ENCODE data around the gene THEMIS.

The THEMIS gene

DNA sequence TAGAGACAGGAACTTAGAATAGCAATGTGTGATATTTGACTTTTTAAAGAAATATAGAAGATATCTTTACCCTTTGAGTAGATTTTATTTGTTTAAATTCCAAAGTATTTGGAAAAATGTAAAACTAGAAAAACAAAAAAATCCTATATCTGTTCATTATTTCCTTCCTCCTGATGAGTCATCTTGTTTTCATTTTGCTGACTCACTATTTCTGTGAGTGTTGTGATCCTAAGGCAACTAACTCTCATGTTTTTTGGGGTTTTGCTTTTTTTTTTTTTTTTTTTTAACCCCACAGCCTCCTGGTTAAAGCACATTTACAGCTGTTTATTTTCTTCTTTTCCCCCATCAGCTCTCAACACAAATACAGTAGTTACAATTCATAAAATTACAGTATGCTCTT is 37.8 kb upstream of the THEMIS start:
- H4K20me1 ChIP-seq (ENCODE audit: control insufficient read depth, insufficient read depth, low read depth, low read length) = no peaks in the 10 kb centered on the region
- TF ChIP-seq, protein P1, sequence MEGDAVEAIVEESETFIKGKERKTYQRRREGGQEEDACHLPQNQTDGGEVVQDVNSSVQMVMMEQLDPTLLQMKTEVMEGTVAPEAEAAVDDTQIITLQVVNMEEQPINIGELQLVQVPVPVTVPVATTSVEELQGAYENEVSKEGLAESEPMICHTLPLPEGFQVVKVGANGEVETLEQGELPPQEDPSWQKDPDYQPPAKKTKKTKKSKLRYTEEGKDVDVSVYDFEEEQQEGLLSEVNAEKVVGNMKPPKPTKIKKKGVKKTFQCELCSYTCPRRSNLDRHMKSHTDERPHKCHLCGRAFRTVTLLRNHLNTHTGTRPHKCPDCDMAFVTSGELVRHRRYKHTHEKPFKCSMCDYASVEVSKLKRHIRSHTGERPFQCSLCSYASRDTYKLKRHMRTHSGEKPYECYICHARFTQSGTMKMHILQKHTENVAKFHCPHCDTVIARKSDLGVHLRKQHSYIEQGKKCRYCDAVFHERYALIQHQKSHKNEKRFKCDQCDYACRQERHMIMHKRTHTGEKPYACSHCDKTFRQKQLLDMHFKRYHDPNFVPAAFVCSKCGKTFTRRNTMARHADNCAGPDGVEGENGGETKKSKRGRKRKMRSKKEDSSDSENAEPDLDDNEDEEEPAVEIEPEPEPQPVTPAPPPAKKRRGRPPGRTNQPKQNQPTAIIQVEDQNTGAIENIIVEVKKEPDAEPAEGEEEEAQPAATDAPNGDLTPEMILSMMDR (IDR thresholded peaks at IDR 0.05; ENCODE audit: low read depth, low read length, poor library complexity, severe bottlenecking) = no peak
- TF ChIP-seq EZH2phosphoT487 (IDR thresholded peaks at IDR 0.05; ENCODE audit: borderline replicate concordance, low read length) = no peak
- no peaks in the 10 kb centered on the region for H3K79me2 ChIP-seq (ENCODE audit: control insufficient read depth, low read length)
- H3K36me3 ChIP-seq (ENCODE audit: control insufficient read depth, low read length) = no peaks in the 10 kb centered on the region
- no peaks in the 10 kb centered on the region for H3K4me1 ChIP-seq (ENCODE audit: control insufficient read depth, low read length)
- no peaks in the 10 kb centered on the region for H3K9me2 ChIP-seq (replicated peaks; ENCODE audit: control insufficient read depth, low read length)
- no peaks in the 10 kb centered on the region for H3F3A ChIP-seq (ENCODE audit: control insufficient read depth, insufficient read depth)
- H3K4me3 ChIP-seq (ENCODE audit: low read length) = no peak overlapping the region
- no peaks in the 10 kb centered on the region for H3K9me3 ChIP-seq (ENCODE audit: control insufficient read depth, insufficient read depth, low read length)
- no peak overlapping the region for H3K27ac ChIP-seq (ENCODE audit: low read depth, low read length)
- no peak overlapping the region for H3K4me2 ChIP-seq (ENCODE audit: low read length)
- H3K27me3 ChIP-seq (ENCODE audit: control insufficient read depth, low read length) = no peaks in the 10 kb centered on the region

DNA sequence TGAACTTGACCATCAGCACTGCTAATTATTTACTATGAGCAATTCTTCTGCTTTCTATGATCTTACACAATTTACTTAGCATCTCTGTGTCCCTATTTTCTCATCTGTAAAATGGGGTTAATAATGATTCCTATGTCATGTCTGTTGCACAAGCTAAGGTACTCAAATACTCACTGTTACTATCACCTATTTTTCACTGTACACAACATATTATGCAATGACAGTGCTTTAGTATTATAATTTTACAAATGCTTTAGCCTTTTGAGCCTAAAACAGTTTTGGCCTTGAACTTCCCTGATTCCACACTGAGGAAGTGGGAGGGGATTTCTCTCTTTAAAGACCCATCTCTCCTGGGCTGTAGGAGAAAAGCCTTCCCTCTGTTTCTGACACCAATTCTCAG is 36.9 kb upstream of the THEMIS start:
- H3K79me2 ChIP-seq (ENCODE audit: control insufficient read depth, low read length) = no peaks in the 10 kb centered on the region
- no peaks in the 10 kb centered on the region for H4K20me1 ChIP-seq (ENCODE audit: control insufficient read depth, insufficient read depth, low read depth, low read length)

DNA sequence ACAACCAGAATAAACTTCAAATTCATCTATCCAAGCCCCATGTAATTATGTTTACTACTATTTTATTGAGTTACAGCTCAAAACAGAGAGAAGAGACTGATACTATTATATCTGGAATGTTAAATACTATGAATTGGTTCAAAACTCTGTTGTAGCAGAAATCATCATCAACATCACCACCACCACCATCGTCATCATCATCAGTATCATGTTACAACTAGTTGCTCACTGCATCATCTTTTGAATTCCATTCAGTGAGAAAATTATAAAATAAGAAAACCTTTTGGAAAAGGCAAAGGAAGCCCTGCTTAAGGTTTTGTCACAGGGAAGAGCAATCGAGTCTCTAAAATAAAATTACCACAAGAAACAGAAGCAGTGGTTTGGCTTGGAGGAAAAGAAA is 36.2 kb upstream of the THEMIS start:
- Histone ChIP-seq H3K4me3 (ENCODE audit: low read length) (no peak overlapping the region), H3K27ac (ENCODE audit: low read depth, low read length) (no peak overlapping the region), H3K4me2 (ENCODE audit: low read length) (no peak overlapping the region), H3K9me3 (ENCODE audit: control insufficient read depth, insufficient read depth, low read length) (peaks cover 7% of the 10 kb centered on the region; the same call in 1 of the 2 replicates), H3F3A (ENCODE audit: control insufficient read depth, insufficient read depth) (no peaks in the 10 kb centered on the region), H3K79me2 (ENCODE audit: control insufficient read depth, low read length) (no peaks in the 10 kb centered on the region), H3K27me3 (ENCODE audit: control insufficient read depth, low read length) (no peaks in the 10 kb centered on the region), H3K36me3 (ENCODE audit: control insufficient read depth, low read length) (no peaks in the 10 kb centered on the region), H4K20me1 (ENCODE audit: control insufficient read depth, insufficient read depth, low read depth, low read length) (no peaks in the 10 kb centered on the region), H3K9me2 (replicated peaks; ENCODE audit: control insufficient read depth, low read length) (no peaks in the 10 kb centered on the region), H3K4me1 (ENCODE audit: control insufficient read depth, low read length) (no peaks in the 10 kb centered on the region)
- TF ChIP-seq, protein P1 (IDR thresholded peaks at IDR 0.05; ENCODE audit: low read depth, low read length, poor library complexity, severe bottlenecking) = no peak
- no peak for TF ChIP-seq EZH2phosphoT487 (IDR thresholded peaks at IDR 0.05; ENCODE audit: borderline replicate concordance, low read length)

More for the DNA sequence above, 36.9 kb upstream of the THEMIS start:
- H3K27ac ChIP-seq (ENCODE audit: low read depth, low read length) = no peak overlapping the region
- H3K9me3 ChIP-seq (ENCODE audit: control insufficient read depth, insufficient read depth, low read length) = peaks cover 3% of the 10 kb centered on the region; the same call in 1 of the 2 replicates
- H3K36me3 ChIP-seq (ENCODE audit: control insufficient read depth, low read length) = no peaks in the 10 kb centered on the region
- H3K27me3 ChIP-seq (ENCODE audit: control insufficient read depth, low read length) = no peaks in the 10 kb centered on the region
- H3K9me2 ChIP-seq (replicated peaks; ENCODE audit: control insufficient read depth, low read length) = no peaks in the 10 kb centered on the region
- H3K4me1 ChIP-seq (ENCODE audit: control insufficient read depth, low read length) = no peaks in the 10 kb centered on the region
- no peak overlapping the region for H3K4me2 ChIP-seq (ENCODE audit: low read length)
- H3K4me3 ChIP-seq (ENCODE audit: low read length) = no peak overlapping the region
- TF ChIP-seq, protein P1 (IDR thresholded peaks at IDR 0.05; ENCODE audit: low read depth, low read length, poor library complexity, severe bottlenecking) = no peak
- no peak for TF ChIP-seq EZH2phosphoT487 (IDR thresholded peaks at IDR 0.05; ENCODE audit: borderline replicate concordance, low read length)
- H3F3A ChIP-seq (ENCODE audit: control insufficient read depth, insufficient read depth) = no peaks in the 10 kb centered on the region
